ENCODE measurements around the gene ATF3. TPM values are rescaled to one million over a fixed set of nuclear protein-coding genes. Genes with fewer than 3 reads are reported as not detected.
A peak's percentile ranks its signal among the peaks of the same experiment; 100 is the strongest.
"Not testable (repeated sequence)": the region's sequence is repeated elsewhere in the genome, so short reads cannot be mapped to it uniquely, and the experiment has no call there.

Gene ATF3
- total RNA-seq, 1 donor from 2014 or later: 23.9 TPM

DNA sequence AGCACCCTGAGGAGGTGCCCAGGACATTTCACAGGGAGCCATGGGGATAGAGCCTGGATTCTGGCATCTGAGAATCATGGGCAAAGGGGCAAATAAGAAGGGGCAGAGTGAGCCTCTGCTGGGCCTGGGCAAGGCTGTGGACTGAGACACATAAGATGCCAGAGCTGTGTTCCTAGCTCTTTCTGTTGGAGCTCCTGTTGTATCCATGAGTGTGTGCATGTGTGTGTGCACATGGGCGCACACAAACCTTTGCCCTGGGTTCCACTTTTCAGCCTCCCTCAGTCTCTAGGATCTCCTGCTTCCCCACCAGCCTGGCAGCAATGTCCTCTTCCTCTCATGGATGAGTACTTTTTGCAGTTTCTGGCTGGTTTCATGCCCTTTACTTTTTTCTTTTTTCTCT lies 44.0 kb downstream of the ATF3 start:
- DNase-seq (ENCODE audit: extremely low spot score, unreplicated experiment): no peak
- Mint-ChIP-seq H3K4me3 (no peak overlapping the region), H3K9me3 (no peaks in the 10 kb centered on the region), H3K36me3 (no peaks in the 10 kb centered on the region), H3K27ac (no peak overlapping the region), H3K27me3 (peaks cover 15% of the 10 kb centered on the region), H3K4me1 (ENCODE audit: unreplicated experiment) (no peaks in the 10 kb centered on the region)
- TF ChIP-seq, protein P1, sequence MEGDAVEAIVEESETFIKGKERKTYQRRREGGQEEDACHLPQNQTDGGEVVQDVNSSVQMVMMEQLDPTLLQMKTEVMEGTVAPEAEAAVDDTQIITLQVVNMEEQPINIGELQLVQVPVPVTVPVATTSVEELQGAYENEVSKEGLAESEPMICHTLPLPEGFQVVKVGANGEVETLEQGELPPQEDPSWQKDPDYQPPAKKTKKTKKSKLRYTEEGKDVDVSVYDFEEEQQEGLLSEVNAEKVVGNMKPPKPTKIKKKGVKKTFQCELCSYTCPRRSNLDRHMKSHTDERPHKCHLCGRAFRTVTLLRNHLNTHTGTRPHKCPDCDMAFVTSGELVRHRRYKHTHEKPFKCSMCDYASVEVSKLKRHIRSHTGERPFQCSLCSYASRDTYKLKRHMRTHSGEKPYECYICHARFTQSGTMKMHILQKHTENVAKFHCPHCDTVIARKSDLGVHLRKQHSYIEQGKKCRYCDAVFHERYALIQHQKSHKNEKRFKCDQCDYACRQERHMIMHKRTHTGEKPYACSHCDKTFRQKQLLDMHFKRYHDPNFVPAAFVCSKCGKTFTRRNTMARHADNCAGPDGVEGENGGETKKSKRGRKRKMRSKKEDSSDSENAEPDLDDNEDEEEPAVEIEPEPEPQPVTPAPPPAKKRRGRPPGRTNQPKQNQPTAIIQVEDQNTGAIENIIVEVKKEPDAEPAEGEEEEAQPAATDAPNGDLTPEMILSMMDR (conservative IDR thresholded peaks at IDR 0.05): no peak

DNA sequence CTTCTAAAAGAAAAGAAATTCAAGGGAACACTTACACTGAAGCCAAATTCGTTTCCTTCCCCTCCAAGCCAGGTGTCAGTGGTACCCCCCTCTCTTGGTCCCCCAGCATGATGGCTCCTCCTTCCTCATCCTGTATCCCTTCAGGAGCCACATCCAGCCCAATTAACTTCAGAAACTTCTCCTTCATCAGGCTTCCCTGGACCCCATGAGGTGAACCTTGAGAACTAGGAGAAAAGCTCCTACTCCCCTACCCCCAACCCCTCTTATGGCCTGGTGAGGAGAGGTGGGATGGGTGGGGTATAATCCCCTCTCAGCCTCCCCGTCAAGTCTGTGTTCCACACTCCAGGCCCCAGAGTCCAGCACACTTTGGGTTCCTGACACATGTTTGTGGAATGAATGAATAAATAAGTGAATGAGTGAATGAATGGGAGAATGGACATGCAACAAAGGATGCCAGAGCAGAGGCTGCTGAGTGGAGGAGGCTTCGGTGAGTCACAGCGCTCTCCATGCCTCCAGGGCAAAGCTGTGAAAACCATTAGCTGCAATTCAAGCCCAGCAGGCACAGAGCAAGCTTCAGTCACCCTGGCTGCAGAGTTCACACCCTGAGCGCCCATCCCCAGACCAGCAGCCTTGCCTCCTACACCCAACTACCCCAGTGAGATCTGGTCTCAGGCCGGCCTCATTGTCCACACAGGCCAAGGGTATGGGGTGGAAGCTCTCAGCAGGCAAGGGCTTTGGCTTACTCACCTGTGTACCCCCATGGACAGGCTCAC lies 47.3 kb downstream of the ATF3 start:
- no peak for DNase-seq (ENCODE audit: extremely low spot score, unreplicated experiment)

DNA sequence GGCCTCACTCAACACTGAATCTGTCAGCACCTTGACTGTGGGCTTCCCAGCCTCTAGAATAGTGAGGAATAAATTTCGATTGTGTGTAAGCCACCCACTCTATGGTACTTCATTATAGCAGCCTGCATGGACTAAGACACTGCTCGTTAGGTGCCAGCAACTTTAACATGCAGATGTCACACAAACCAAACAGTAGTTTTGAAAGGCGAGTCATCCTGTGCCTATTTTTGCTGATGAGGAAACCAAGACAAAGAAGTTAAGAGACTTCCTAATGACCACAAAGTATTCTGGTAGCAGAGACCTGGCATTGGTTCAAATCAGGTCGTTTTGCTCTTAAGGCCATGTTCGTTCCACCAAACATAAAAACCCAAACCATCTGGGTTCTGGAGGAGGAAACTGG lies 48.2 kb downstream of the ATF3 start:
- Mint-ChIP-seq H3K27me3 (peaks cover 30% of the 10 kb centered on the region), H3K4me1 (ENCODE audit: unreplicated experiment) (no peaks in the 10 kb centered on the region), H3K9me3 (no peaks in the 10 kb centered on the region), H3K4me3 (no peak overlapping the region), H3K27ac (no peak overlapping the region), H3K36me3 (no peaks in the 10 kb centered on the region)
- no peak for DNase-seq (ENCODE audit: extremely low spot score, unreplicated experiment)
- TF ChIP-seq, protein P1 (conservative IDR thresholded peaks at IDR 0.05): no peak

More for the DNA sequence above, 47.3 kb downstream of the ATF3 start:
- Mint-ChIP-seq H3K27ac (no peak overlapping the region), H3K9me3 (no peaks in the 10 kb centered on the region), H3K36me3 (no peaks in the 10 kb centered on the region), H3K4me1 (ENCODE audit: unreplicated experiment) (no peaks in the 10 kb centered on the region), H3K4me3 (no peak overlapping the region), H3K27me3 (peaks cover 26% of the 10 kb centered on the region)
- TF ChIP-seq, protein P1 (conservative IDR thresholded peaks at IDR 0.05): no peak

DNA sequence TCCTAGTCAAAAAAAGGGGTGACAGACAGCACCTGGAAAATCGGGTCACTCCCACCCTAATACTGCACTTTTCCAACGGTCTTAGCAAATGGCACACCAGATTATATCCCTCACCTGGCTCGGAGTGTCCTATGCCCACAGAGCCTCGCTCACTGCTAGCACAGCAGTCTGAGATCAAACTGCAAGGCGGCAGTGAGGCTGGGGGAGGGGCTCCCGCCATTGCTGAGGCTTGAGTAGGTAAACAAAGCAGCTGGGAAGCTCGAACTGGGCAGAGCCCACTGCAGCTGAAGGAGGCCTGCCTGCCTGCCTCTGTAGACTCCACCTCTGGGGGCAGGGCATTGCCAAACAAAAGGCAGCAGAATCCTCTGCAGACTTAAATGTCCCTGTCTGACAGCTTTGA lies 49.7 kb downstream of the ATF3 start:
- not testable (repeated sequence) for H3K36me3 Mint-ChIP-seq; DNase-seq (ENCODE audit: extremely low spot score, unreplicated experiment); H3K9me3 Mint-ChIP-seq; H3K4me1 Mint-ChIP-seq (ENCODE audit: unreplicated experiment); H3K27ac Mint-ChIP-seq; H3K4me3 Mint-ChIP-seq
- H3K27me3 Mint-ChIP-seq: peaks cover 34% of the 10 kb centered on the region

DNA sequence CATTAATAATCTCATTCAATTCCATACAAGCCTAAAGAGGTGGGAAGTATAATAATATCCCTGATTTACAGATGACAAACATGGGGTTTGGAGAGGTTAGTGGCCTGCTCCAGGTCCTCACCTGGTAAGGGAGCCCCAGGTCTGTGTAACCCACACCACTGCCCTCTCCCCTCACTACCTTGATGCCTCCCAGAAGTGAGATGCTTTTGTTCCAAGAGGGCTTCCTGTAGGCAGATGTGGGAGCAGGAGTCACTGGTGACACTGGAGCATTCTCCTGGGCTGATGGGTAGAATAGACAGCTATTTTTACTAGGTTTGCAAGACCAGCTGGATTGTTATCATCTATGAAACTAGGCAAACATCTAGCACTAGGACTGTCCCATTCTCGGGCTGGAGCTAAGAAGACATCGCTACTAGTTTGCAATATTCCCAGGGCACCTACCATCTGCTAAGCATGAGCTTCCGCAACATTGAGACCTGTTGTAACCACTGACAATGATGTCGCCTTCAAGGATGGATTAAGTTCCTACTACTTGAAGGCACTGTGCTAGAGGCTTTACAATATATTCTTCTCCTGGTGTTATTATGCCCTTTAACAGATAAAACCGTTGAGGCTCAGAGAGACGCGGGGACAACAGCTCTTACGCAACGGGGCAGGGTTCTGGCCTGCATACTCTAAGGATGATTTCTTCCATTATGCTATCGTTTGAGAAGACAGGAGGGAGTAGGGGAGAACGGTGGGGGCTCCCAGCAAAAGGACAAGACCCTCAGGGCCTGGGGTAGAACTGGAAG lies 56.0 kb downstream of the ATF3 start:
- Mint-ChIP-seq H3K4me3 (peak overlapping the region; percentile 61), H3K4me1 (ENCODE audit: unreplicated experiment) (peaks cover 26% of the 10 kb centered on the region), H3K27me3 (peaks cover 32% of the 10 kb centered on the region), H3K27ac (no peak overlapping the region), H3K36me3 (no peaks in the 10 kb centered on the region), H3K9me3 (no peaks in the 10 kb centered on the region)
- TF ChIP-seq, protein P1 (conservative IDR thresholded peaks at IDR 0.05): no peak
- DNase-seq (ENCODE audit: extremely low spot score, unreplicated experiment): no peak

All from type B pancreatic cell (in vitro differentiated cells).